ENCODE measurements around the gene ANKRD9.

GRCh38 chr14:102491366-102491765 lies 18.2 kb downstream of the ANKRD9 start:
- TF ChIP-seq CTCF (IDR thresholded peaks at IDR 0.05; ENCODE audit: poor library complexity, severe bottlenecking) (no peak), EZH2 (IDR thresholded peaks at IDR 0.05; ENCODE audit: borderline replicate concordance, insufficient read depth, low read length, poor library complexity, severe bottlenecking) (no peak), SMC3 (conservative IDR thresholded peaks at IDR 0.05; ENCODE audit: poor library complexity) (no peak), POLR2AphosphoS5 (IDR thresholded peaks at IDR 0.05) (no peak), MXI1 (conservative IDR thresholded peaks at IDR 0.05; ENCODE audit: poor library complexity, severe bottlenecking) (no peak)

Measured in neural cell (in vitro differentiated cells).